NK-92 treated with Interleukin-12 subunit alpha and Interleukin-12 subunit beta, amount 100 ng/mL, for 24 hours (cell line): ENCODE results near the gene C9orf50.
A peak's percentile ranks its signal among the peaks of the same experiment; 100 is the strongest.

ENCODE experiments used
- DNase-seq: peaks from one replicate; lab custom pipeline; 2025; lab: John Stamatoyannopoulos, UW

Gene C9orf50

GRCh38 chr9:129591916-129592315, 29.0 kb downstream of the C9orf50 start:
- no peak for DNase-seq

GRCh38 chr9:129590466-129590865, 30.4 kb downstream of the C9orf50 start:
- DNase-seq: no peak

GRCh38 chr9:129587487-129588262, 33.2 kb downstream of the C9orf50 start:
- no peak for DNase-seq

- DNase-seq: no peak
Measured at GRCh38 chr9:129586685-129587084, 34.2 kb downstream of the C9orf50 start.

GRCh38 chr9:129586245-129586644, 34.7 kb downstream of the C9orf50 start:
- DNase-seq: no peak

GRCh38 chr9:129585352-129585751, 35.5 kb downstream of the C9orf50 start:
- no peak for DNase-seq

- DNase-seq: peak; percentile 13
Measured at GRCh38 chr9:129584136-129584535, 36.8 kb downstream of the C9orf50 start.

- no peak for DNase-seq
Measured at GRCh38 chr9:129583308-129584038, 37.4 kb downstream of the C9orf50 start.

- no peak for DNase-seq
Measured at GRCh38 chr9:129582855-129583254, 38.0 kb downstream of the C9orf50 start.

- no peak for DNase-seq
Measured at GRCh38 chr9:129581505-129582189, 39.3 kb downstream of the C9orf50 start.

GRCh38 chr9:129580211-129580915, 40.5 kb downstream of the C9orf50 start:
- DNase-seq: no peak

GRCh38 chr9:129579294-129579693, 41.6 kb downstream of the C9orf50 start:
- DNase-seq: no peak

GRCh38 chr9:129576546-129577543, 44.1 kb downstream of the C9orf50 start:
- no peak for DNase-seq

- DNase-seq: no peak
Measured at GRCh38 chr9:129575818-129576217, 45.1 kb downstream of the C9orf50 start.

GRCh38 chr9:129574911-129575585, 45.9 kb downstream of the C9orf50 start:
- DNase-seq: no peak

- no peak for DNase-seq
Measured at GRCh38 chr9:129573977-129574376, 46.9 kb downstream of the C9orf50 start.

- no peak for DNase-seq
Measured at GRCh38 chr9:129572517-129572916, 48.4 kb downstream of the C9orf50 start.

GRCh38 chr9:129572052-129572425, 48.9 kb downstream of the C9orf50 start:
- no peak for DNase-seq

GRCh38 chr9:129571298-129572051, 49.4 kb downstream of the C9orf50 start:
- DNase-seq: no peak
